T follicular helper cell (primary cell): ENCODE data around the gene CPSF4.
"Not testable (repeated sequence)": the region's sequence is repeated elsewhere in the genome, so short reads cannot be mapped to it uniquely, and the experiment has no call there.

ENCODE experiments used
- DNase-seq: peaks from one replicate; pipeline ENCODE4 v3.0.0-alpha.2; 2020; ENCODE audit warnings: low read depth

CPSF4 gene

GRCh38 chr7:99408379-99409191 is 30.2 kb upstream of the CPSF4 start, which contains the start of the genes BUD31 and PDAP1:
Gene BUD31 (plus strand): TSS chr7:99408969. CDS start chr7:99411093, 2,124 bp downstream.
Gene PDAP1 (minus strand): TSS chr7:99408597. CDS start chr7:99408548, 49 bp downstream.
- peak; percentile 92 for DNase-seq

GRCh38 chr7:99409192-99409572 is 29.6 kb upstream of the CPSF4 start:
- no peak for DNase-seq

GRCh38 chr7:99409806-99410205 is 28.9 kb upstream of the CPSF4 start:
- DNase-seq: no peak

GRCh38 chr7:99410635-99411034 is 28.1 kb upstream of the CPSF4 start:
- no peak for DNase-seq

GRCh38 chr7:99415513-99416127 is 23.1 kb upstream of the CPSF4 start:
- not testable (repeated sequence) for DNase-seq

- no peak for DNase-seq
Measured at GRCh38 chr7:99418260-99418659, 20.5 kb upstream of the CPSF4 start.

GRCh38 chr7:99419323-99420021 is 19.3 kb upstream of the CPSF4 start:
- no peak for DNase-seq

- no peak for DNase-seq
Measured at GRCh38 chr7:99420213-99420612, 18.5 kb upstream of the CPSF4 start.

- no peak for DNase-seq
Measured at GRCh38 chr7:99420986-99421385, 17.8 kb upstream of the CPSF4 start.

- no peak for DNase-seq
Measured at GRCh38 chr7:99422186-99422585, 16.6 kb upstream of the CPSF4 start.

GRCh38 chr7:99422625-99423024 is 16.1 kb upstream of the CPSF4 start:
- no peak for DNase-seq

- DNase-seq: no peak
Measured at GRCh38 chr7:99424932-99425730, 13.6 kb upstream of the CPSF4 start.

GRCh38 chr7:99428972-99429566 is 9.7 kb upstream of the CPSF4 start:
- no peak for DNase-seq

GRCh38 chr7:99429756-99430155 is 9.0 kb upstream of the CPSF4 start:
- no peak for DNase-seq

GRCh38 chr7:99431756-99432540 is 6.8 kb upstream of the CPSF4 start:
- not testable (repeated sequence) for DNase-seq

GRCh38 chr7:99433158-99433557 is 5.6 kb upstream of the CPSF4 start:
- no peak for DNase-seq

- no peak for DNase-seq
Measured at GRCh38 chr7:99437946-99438572, 684 bp upstream of the CPSF4 start.

GRCh38 chr7:99440195-99440594 is 1.5 kb downstream of the CPSF4 start:
- DNase-seq: no peak

GRCh38 chr7:99446096-99446495 is 7.4 kb downstream of the CPSF4 start:
- DNase-seq: no peak

- no peak for DNase-seq
Measured at GRCh38 chr7:99447943-99448342, 9.2 kb downstream of the CPSF4 start.
